ENCODE results near the gene UBL4A. TPM values are rescaled to one million over a fixed set of nuclear protein-coding genes. Genes with fewer than 3 reads are reported as not detected.

UBL4A gene
- total and polyA plus RNA-seq, 12 donors = 33.1 to 69.4 (median 49.5) TPM

GRCh38 chrX:154489182-154489581 is 2.8 kb upstream of the UBL4A start:
- 92 to 97% methylated on average over 3 to 4 of the region's 4 CpGs for WGBS, 2 donors
- peak overlapping the region in 2 of 10 donors; percentile 94 to 95 for H3K27ac ChIP-seq
- peaks cover 0 to 5% (median 0%) of the 10 kb centered on the region in 11 donors for H3K9me3 ChIP-seq
- H3K36me3 ChIP-seq = peaks cover 0 to 22% (median 0%) of the 10 kb centered on the region in 9 donors
- peak overlapping the region in 9 of 10 donors; percentile 61 to 86 (median 67) for H3K4me3 ChIP-seq
- intact Hi-C loops (cut with DNase I) = no loop called here
- no peak for TF ChIP-seq CTCF (IDR thresholded peaks at IDR 0.05)
- ATAC-seq (no peak), DNase-seq (no peak)
- no peaks in the 10 kb centered on the region for H3K27me3 ChIP-seq
- H3K4me1 ChIP-seq = peaks cover 0 to 35% (median 22%) of the 10 kb centered on the region in 9 donors

- peaks cover 0 to 39% (median 27%) of the 10 kb centered on the region in 9 donors for H3K4me1 ChIP-seq
Observed at GRCh38 chrX:154488336-154489075, 2.1 kb upstream of the UBL4A start.

GRCh38 chrX:154487518-154488290 is 1.3 kb upstream of the UBL4A start:
- WGBS, 2 donors = 93 to 94% methylated on average over 25 to 28 of the region's 28 CpGs
- ATAC-seq = no peak
- Histone ChIP-seq H3K27me3 (no peaks in the 10 kb centered on the region), H3K27ac (peak overlapping the region in 6 of 10 donors; percentile 78 to 93 (median 83)), H3K4me1 (peaks cover 0 to 39% (median 27%) of the 10 kb centered on the region in 9 donors), H3K9me3 (peaks cover 0 to 5% (median 0%) of the 10 kb centered on the region in 11 donors), H3K36me3 (peaks cover 0 to 25% (median 0%) of the 10 kb centered on the region in 9 donors), H3K4me3 (peak overlapping the region in 2 of 10 donors; percentile 48 to 68)
- no peak for TF ChIP-seq CTCF (IDR thresholded peaks at IDR 0.05)
- intact Hi-C loops (cut with DNase I) = no loop called here
- no peak for DNase-seq

More at GRCh38 chrX:154488336-154489075, 2.1 kb upstream of the UBL4A start:
- intact Hi-C loops (cut with DNase I) = no loop called here
- ATAC-seq (no peak), DNase-seq (no peak)
- Histone ChIP-seq H3K4me3 (no peak overlapping the region), H3K27ac (no peak overlapping the region), H3K27me3 (no peaks in the 10 kb centered on the region), H3K36me3 (peaks cover 0 to 25% (median 0%) of the 10 kb centered on the region in 9 donors), H3K9me3 (peaks cover 0 to 5% (median 0%) of the 10 kb centered on the region in 11 donors)
- no peak for TF ChIP-seq CTCF (IDR thresholded peaks at IDR 0.05)
- 88 to 94% methylated on average over 12 to 20 of the region's 20 CpGs for WGBS, 2 donors

- peak in 1 of 8 donors; percentile 4 for ATAC-seq
Observed at GRCh38 chrX:154486052-154486395, 391 bp downstream of the UBL4A start.

More at GRCh38 chrX:154486052-154486395, 391 bp downstream of the UBL4A start:
- peak overlapping the region; percentile 81 to 95 (median 89) for H3K27ac ChIP-seq
- H3K9me3 ChIP-seq = peaks cover 0 to 5% (median 0%) of the 10 kb centered on the region in 11 donors
- H3K36me3 ChIP-seq = peaks cover 0 to 25% (median 0%) of the 10 kb centered on the region in 9 donors
- H3K4me3 ChIP-seq = peak overlapping the region; percentile 53 to 85 (median 67)
- H3K4me1 ChIP-seq = peaks cover 0 to 39% (median 27%) of the 10 kb centered on the region in 9 donors
- intact Hi-C loops (cut with DNase I) = no loop called here
- DNase-seq = peak; percentile 31 to 44
- 0 to 1% methylated on average over 21 to 35 of the region's 35 CpGs for WGBS, 2 donors
- no peak for TF ChIP-seq CTCF (IDR thresholded peaks at IDR 0.05)
- H3K27me3 ChIP-seq = no peaks in the 10 kb centered on the region
